IPS DF 19.7 (cell line): ENCODE results near the gene TUBAL3.
"Not testable (repeated sequence)": the region's sequence is repeated elsewhere in the genome, so short reads cannot be mapped to it uniquely, and the experiment has no call there.

ENCODE experiments used
- DNase-seq: peaks from one replicate; pipeline ENCODE4 v3.0.0-alpha.2; 2013; ENCODE audit warnings: low read depth, low spot score

TUBAL3 gene

GRCh38 chr10:5379202-5379601 is 25.4 kb downstream of the TUBAL3 start:
- not testable (repeated sequence) for DNase-seq

DNA sequence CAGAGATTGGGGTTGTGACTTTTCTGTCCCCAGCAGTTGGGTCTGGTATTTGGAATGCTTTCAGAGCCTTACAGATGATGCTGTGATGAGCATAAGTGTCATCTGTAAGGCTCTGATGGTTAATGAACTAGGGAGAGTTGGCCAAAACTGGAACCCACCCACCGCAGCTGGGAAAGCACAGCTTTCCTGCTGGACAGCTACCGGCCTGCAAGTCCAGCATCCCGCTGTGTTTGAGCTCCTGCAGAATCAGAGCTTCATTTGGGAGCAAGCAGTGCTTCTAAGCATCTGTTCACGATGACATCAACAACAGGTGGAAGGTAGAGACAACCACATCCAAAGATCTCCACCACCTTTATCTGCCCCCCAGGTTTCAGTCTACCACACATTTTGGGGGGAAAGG is 28.2 kb downstream of the TUBAL3 start:
- no peak for DNase-seq

DNA sequence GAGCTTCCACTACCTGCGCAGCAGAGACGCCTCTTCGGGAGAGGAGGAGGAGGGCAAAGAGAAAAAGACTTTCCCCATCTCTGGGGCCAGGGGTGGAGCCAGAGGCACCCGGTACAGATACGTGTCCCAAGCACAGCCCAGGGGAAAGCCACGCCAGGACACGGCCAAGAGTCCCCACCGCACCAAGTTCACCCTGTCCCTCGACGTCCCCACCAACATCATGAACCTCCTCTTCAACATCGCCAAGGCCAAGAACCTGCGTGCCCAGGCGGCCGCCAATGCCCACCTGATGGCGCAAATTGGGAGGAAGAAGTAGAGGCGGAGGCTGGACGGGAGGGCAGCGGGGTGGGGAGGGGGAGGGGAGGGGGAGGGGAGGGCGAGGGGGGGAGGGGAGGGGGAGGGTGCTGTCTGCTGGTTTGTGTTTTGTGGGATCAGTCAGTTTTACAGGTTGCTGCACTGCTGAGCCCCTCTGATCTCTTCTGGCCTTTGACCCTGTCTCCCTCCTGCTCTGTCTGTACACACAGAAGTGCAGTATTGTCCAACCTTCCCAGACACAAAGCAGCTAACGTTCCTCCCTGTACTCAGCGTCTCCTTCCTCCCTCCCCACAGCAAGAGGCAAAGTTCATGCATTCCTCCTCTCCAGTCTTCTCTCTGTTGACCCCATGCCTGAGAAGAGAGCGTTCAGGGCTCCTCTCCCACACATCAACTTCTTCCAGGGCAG is 30.6 kb downstream of the TUBAL3 start:
- DNase-seq, result no peak

DNA sequence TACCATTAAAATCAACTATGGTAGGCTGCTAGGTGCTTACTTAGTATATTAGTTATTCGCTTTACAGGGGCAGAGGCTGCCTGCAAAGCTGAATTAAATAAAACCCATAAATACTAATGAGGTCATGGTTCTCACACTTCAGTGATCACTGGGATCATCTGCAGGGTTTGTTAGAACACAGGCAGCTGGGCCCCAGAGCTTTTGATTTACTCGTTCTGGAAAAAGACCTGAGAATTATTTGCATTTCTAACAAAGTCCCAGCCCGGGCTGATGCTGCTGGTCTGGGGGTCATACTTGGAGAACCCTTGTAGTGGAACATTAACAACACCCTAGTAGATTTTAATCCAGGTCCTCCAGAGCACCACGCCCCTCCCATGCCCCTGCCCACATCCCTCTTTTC is 31.3 kb downstream of the TUBAL3 start:
- DNase-seq, result no peak

- DNase-seq, result no peak
Observed at GRCh38 chr10:5370493-5371352, 33.9 kb downstream of the TUBAL3 start.

GRCh38 chr10:5369362-5370158 is 35.1 kb downstream of the TUBAL3 start:
- DNase-seq, result no peak

- no peak for DNase-seq
Observed at GRCh38 chr10:5365928-5366327, 38.7 kb downstream of the TUBAL3 start.

DNA sequence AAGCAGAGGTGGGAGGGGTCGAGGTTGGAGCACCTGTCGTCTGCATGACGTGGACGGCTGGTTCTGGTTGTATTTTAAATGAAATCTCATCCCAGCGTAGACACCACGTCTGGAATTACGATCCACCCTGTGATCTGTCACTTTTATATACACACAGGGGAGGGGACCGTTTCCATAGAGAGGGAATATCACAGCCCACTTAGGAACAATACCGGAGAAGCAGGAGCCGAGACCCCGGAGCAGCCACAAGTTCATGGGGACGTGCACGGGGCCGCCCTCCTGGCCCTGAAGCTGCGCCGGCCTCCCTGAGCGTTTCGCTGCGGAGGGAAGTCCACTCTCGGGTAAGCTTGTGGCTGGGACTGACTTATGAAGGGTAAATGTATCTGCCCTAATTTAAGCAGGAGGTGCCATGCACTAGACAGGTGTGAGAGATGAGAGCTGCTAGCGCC is 39.7 kb downstream of the TUBAL3 start, which contains the start of gene UCN3:
UCN3 (plus strand) TSS at position 77 of the 449 bp plus-strand sequence. CDS start 8,755 bp downstream, outside the sequence.
- no peak for DNase-seq

DNA sequence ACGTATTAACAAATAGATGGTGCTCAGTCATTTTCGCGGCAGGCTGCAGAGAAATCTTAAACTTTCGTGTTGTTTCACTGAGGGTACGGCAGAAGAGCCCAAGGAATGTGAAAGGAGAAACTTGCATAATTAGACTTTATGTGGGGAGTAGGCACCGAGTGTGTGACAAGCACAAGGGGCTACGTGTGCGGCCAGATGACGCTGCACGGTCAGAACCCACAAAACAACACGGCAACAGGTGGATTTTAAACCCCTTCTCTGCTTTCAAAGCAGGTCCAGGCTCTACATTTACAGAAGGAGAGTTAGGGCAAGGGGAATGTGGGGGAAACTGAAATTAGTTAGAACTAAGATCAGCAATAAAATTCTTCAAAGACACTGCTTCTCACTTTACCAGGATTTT is 40.3 kb downstream of the TUBAL3 start:
- DNase-seq, result no peak

DNA sequence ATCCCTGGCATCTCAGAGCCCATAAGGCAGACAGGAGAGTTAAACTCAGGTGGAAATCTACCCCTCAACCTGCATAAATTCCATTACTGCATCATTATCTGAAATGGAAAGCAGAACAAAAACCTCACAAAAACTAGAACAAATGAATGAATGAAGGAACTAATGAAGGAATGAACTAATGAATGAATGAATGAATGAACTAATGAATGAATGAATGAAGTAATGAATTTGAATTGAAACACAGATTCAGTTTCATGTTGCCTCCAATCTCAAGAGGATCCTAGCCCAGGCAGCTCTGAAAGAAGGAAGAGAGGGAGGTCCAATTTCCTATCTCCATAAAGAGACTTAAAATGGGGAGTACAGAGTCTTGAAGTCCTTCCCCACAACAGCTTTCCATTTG is 41.8 kb downstream of the TUBAL3 start:
- no peak for DNase-seq

DNA sequence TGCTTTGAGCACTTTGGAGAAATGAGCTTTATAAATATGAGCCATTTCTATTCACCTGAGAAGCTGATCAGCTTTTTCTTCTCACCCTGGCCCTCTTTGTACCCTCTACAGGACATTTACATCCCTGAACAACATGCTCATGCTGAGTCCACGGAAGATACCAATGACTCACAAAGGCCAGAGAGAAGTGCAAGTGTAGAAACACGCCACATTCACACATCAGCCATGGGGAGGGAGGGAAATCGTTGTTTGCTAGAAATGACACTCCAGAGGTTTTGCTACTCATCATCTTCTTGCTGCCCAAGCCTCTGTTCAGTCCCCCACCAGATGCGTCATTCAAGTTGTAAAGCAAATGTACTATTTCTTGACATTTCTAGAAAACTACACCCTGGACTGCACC is 42.7 kb downstream of the TUBAL3 start:
- DNase-seq, result no peak

GRCh38 chr10:5360318-5360915 is 44.2 kb downstream of the TUBAL3 start:
- DNase-seq, result no peak

DNA sequence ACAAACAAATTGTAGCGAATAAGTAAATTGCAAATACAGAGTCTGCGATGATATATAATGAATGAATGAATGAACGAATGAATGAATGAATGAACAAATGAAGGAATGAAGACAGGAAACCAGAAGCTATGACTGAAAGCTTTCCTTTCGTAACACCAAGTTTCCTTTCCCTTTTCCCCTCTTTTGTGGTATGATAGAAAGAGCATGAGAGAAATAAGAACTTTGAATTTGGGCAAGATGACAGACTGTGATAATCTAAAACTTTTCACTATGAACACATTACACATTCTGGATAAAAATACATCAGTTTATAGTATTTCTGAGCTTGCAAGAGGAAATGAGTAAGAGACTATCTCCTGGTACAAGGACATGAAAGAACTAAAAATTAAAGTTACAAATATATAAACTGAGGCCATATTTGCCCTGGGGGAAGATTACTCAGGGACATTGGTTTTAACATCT is 48.3 kb downstream of the TUBAL3 start:
- no peak for DNase-seq

GRCh38 chr10:5355594-5356301 is 48.9 kb downstream of the TUBAL3 start:
- DNase-seq, result no peak

- no peak for DNase-seq
Observed at GRCh38 chr10:5354068-5354467, 50.6 kb downstream of the TUBAL3 start.

- DNase-seq, result no peak
Observed at GRCh38 chr10:5349362-5349761, 55.3 kb downstream of the TUBAL3 start.

- DNase-seq, result no peak
Observed at GRCh38 chr10:5346881-5347280, 57.7 kb downstream of the TUBAL3 start.

DNA sequence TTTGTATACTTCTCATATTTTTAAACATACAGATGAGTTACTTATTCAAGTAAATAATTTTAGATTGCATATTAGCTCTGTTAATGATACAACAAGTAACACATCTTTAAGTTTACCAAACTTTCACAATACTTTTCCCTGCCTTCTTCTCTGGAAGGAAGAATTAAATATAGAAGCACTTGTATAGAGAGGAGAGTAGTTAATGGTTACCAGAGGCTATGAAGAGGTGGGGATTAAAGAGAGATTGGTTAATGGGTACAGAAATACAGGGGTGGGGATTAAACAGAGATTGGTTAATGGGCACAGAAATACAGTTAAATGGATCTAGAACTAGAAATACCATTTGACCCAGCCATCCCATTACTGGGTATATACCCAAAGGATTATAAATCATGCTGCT is 59.9 kb downstream of the TUBAL3 start:
- no peak for DNase-seq

GRCh38 chr10:5343979-5344378 is 60.6 kb downstream of the TUBAL3 start:
- no peak for DNase-seq

DNA sequence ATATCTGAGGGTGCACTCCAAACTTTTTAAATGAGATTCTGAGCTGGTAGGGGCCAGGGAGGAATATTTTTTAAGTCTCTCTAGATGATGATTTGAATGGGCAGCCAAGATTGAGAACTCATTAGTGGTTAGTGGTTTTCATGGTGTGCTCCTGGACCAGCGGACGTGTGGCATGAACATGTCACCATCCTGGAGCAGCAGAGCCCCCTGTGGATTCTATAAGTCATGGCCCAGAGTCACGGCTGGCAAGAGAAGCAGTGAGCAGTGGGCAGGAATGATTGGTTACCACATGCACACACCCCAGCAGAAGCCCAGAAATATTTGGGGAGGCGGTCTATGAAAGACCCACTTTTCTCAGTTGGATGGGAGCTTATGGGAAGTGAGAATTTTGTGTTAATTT is 61.1 kb downstream of the TUBAL3 start:
- no peak for DNase-seq
